ENCODE measurements around the gene SFI1. TPM values are rescaled to one million over a fixed set of nuclear protein-coding genes. Genes with fewer than 3 reads are reported as not detected.
"Not testable (repeated sequence)": the region's sequence is repeated elsewhere in the genome, so short reads cannot be mapped to it uniquely, and the experiment has no call there.

The SFI1 gene
- total and polyA plus RNA-seq, 7 donors, result 6.5 to 40.9 (median 17.5) TPM

GRCh38 chr22:31496735-31497146 lies 405 bp downstream of the SFI1 start:
- H3K4me3 ChIP-seq, result peak overlapping the region; percentile 56 to 83 (median 70)
- intact Hi-C loops (cut with DNase I), result loop anchor here (5.0 to 10.0 kb wide), 2 partner anchors 136 to 978 kb away; partner anchors contain the start of gene FBXO7
- TF ChIP-seq POLR2AphosphoS5 (IDR thresholded peaks at IDR 0.05) (no peak), POLR2A (IDR thresholded peaks at IDR 0.05) (no peak)
- peak overlapping the region; percentile 84 to 93 (median 84) for H3K27ac ChIP-seq
- no peaks in the 10 kb centered on the region for H3K36me3 ChIP-seq
- peak; percentile 76 for DNase-seq
- no peaks in the 10 kb centered on the region for H3K27me3 ChIP-seq
- peaks cover 0 to 15% (median 6%) of the 10 kb centered on the region in 4 donors for H3K4me1 ChIP-seq
- H3K9me3 ChIP-seq, result no peaks in the 10 kb centered on the region
- 0% methylated on average over 30 of the region's 30 CpGs for WGBS, 2 donors

- no peak for DNase-seq
- WGBS, 2 donors, result 54% methylated on average over 10 of the region's 10 CpGs
- Histone ChIP-seq H3K4me1 (peaks cover 0 to 15% (median 6%) of the 10 kb centered on the region in 4 donors), H3K4me3 (peak overlapping the region; percentile 56 to 83 (median 70)), H3K9me3 (no peaks in the 10 kb centered on the region), H3K27ac (peak overlapping the region in 3 of 4 donors; percentile 84 to 93 (median 85)), H3K27me3 (no peaks in the 10 kb centered on the region), H3K36me3 (no peaks in the 10 kb centered on the region)
- TF ChIP-seq POLR2AphosphoS5 (IDR thresholded peaks at IDR 0.05), result no peak
- TF ChIP-seq EP300 (IDR thresholded peaks at IDR 0.05), result no peak
- no peak for TF ChIP-seq POLR2A (IDR thresholded peaks at IDR 0.05)
- no peak for TF ChIP-seq CTCF (IDR thresholded peaks at IDR 0.05)
- intact Hi-C loops (cut with DNase I), result loop anchor here (5.0 to 10.0 kb wide), 2 partner anchors 135 to 977 kb away; partner anchors contain the start of gene FBXO7
These were observed 1.0 kb downstream of the SFI1 start for GRCh38 chr22:31497148-31497938.

GRCh38 chr22:31501738-31502137 lies 5.4 kb downstream of the SFI1 start:
- intact Hi-C loops (cut with DNase I), result no loop called here
- H3K4me3 ChIP-seq, result no peak overlapping the region
- WGBS, 2 donors, result 88 to 92% methylated on average over 2 of the region's 2 CpGs

GRCh38 chr22:31503211-31503964 lies 7.1 kb downstream of the SFI1 start:
- TF ChIP-seq EP300 (IDR thresholded peaks at IDR 0.05) (no peak), POLR2AphosphoS5 (IDR thresholded peaks at IDR 0.05) (no peak), CTCF (IDR thresholded peaks at IDR 0.05) (no peak)
- no peaks in the 10 kb centered on the region for H3K36me3 ChIP-seq
- no peaks in the 10 kb centered on the region for H3K27me3 ChIP-seq
- H3K4me1 ChIP-seq, result no peaks in the 10 kb centered on the region
- WGBS, 2 donors, result 93 to 96% methylated on average over 14 of the region's 14 CpGs
- no peak for DNase-seq
- no peak overlapping the region for H3K4me3 ChIP-seq
- H3K9me3 ChIP-seq, result no peaks in the 10 kb centered on the region
- H3K27ac ChIP-seq, result no peak overlapping the region
- intact Hi-C loops (cut with DNase I), result no loop called here

More at GRCh38 chr22:31501738-31502137, 5.4 kb downstream of the SFI1 start:
- no peak overlapping the region for H3K27ac ChIP-seq
- peaks cover 0 to 7% (median 0%) of the 10 kb centered on the region in 4 donors for H3K4me1 ChIP-seq
- no peak for TF ChIP-seq EP300 (IDR thresholded peaks at IDR 0.05)
- TF ChIP-seq POLR2AphosphoS5 (IDR thresholded peaks at IDR 0.05), result no peak
- no peak for TF ChIP-seq POLR2A (IDR thresholded peaks at IDR 0.05)
- no peak for TF ChIP-seq CTCF (IDR thresholded peaks at IDR 0.05)
- H3K36me3 ChIP-seq, result no peaks in the 10 kb centered on the region
- no peaks in the 10 kb centered on the region for H3K27me3 ChIP-seq
- H3K9me3 ChIP-seq, result no peaks in the 10 kb centered on the region
- DNase-seq, result no peak

- 92 to 93% methylated on average over 4 of the region's 4 CpGs for whole genome bisulfite sequencing, 2 donors
- intact Hi-C loops (cut with DNase I), result no loop called here
These were observed 7.9 kb downstream of the SFI1 start for GRCh38 chr22:31504282-31504681.

GRCh38 chr22:31507517-31507916 lies 11.2 kb downstream of the SFI1 start:
- H3K27me3 ChIP-seq; DNase-seq; intact Hi-C loops (cut with DNase I); H3K27ac ChIP-seq; H3K36me3 ChIP-seq; H3K4me3 ChIP-seq; H3K9me3 ChIP-seq; H3K4me1 ChIP-seq: not testable (repeated sequence)

More at GRCh38 chr22:31504282-31504681, 7.9 kb downstream of the SFI1 start:
- no peaks in the 10 kb centered on the region for H3K4me1 ChIP-seq
- H3K27ac ChIP-seq, result no peak overlapping the region
- no peaks in the 10 kb centered on the region for H3K27me3 ChIP-seq
- TF ChIP-seq CTCF (IDR thresholded peaks at IDR 0.05) (no peak), EP300 (IDR thresholded peaks at IDR 0.05) (no peak), POLR2AphosphoS5 (IDR thresholded peaks at IDR 0.05) (no peak), POLR2A (IDR thresholded peaks at IDR 0.05) (no peak)
- no peaks in the 10 kb centered on the region for H3K9me3 ChIP-seq
- DNase-seq, result no peak
- H3K36me3 ChIP-seq, result peaks cover 0 to 5% (median 0%) of the 10 kb centered on the region in 4 donors
- no peak overlapping the region for H3K4me3 ChIP-seq
